Measurements from ENCODE around the gene DNAH1. TPM values are rescaled to one million over a fixed set of nuclear protein-coding genes. Genes with fewer than 3 reads are reported as not detected.
"Not testable (repeated sequence)": the region's sequence is repeated elsewhere in the genome, so short reads cannot be mapped to it uniquely, and the experiment has no call there.

The DNAH1 gene
- total RNA-seq, 3 donors from 2014 or later: 9.0 to 25.9 (median 10.9) TPM

DNA sequence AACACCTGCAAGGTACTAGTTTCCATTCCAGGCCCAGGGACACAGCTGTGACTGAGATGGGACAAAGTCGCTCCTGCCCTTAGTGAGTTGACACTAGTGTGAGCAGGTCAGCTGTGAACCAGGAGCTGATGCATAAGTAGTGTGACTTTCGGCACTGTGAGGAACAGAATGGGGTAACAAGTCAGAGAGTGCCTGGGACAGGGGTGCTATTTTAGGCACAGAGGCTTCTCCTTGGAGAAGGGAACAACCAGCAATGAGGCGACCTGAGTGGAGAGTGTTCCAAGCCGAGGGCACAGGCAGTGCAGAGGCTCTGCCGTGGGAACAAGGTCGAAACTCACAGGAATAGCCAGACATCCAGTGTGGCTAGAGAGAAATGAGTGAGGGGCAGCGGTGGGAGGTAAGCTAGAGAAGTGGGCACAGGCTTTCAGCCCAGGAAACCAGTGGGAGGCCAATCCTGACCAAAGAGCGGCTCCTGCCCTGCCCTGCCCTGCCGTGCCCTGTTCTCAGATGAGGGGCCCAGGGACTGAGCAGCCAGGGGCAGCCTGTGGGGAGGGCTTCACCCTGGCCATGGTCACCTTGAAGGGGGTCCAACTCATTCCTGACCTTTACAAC lies 14.2 kb downstream of the DNAH1 start:
- H3K4me1 ChIP-seq (ENCODE audit: low read depth): no peaks in the 10 kb centered on the region
- ATAC-seq (no peak), DNase-seq (peak in 1 of 3 donors; percentile 15)
- TF ChIP-seq, protein P1, sequence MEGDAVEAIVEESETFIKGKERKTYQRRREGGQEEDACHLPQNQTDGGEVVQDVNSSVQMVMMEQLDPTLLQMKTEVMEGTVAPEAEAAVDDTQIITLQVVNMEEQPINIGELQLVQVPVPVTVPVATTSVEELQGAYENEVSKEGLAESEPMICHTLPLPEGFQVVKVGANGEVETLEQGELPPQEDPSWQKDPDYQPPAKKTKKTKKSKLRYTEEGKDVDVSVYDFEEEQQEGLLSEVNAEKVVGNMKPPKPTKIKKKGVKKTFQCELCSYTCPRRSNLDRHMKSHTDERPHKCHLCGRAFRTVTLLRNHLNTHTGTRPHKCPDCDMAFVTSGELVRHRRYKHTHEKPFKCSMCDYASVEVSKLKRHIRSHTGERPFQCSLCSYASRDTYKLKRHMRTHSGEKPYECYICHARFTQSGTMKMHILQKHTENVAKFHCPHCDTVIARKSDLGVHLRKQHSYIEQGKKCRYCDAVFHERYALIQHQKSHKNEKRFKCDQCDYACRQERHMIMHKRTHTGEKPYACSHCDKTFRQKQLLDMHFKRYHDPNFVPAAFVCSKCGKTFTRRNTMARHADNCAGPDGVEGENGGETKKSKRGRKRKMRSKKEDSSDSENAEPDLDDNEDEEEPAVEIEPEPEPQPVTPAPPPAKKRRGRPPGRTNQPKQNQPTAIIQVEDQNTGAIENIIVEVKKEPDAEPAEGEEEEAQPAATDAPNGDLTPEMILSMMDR (IDR thresholded peaks at IDR 0.05): no peak
- no peaks in the 10 kb centered on the region for H3K9me3 ChIP-seq
- intact Hi-C loops (cut with DNase I, micrococcal nuclease): loop anchor here in 1 of 2 donors (10.0 kb wide), 1 partner anchor 105 kb away; the partner anchor contains the start of gene TLR9
- H3K4me3 ChIP-seq: no peak overlapping the region
- no peaks in the 10 kb centered on the region for H3K36me3 ChIP-seq (ENCODE audit: low read depth)

DNA sequence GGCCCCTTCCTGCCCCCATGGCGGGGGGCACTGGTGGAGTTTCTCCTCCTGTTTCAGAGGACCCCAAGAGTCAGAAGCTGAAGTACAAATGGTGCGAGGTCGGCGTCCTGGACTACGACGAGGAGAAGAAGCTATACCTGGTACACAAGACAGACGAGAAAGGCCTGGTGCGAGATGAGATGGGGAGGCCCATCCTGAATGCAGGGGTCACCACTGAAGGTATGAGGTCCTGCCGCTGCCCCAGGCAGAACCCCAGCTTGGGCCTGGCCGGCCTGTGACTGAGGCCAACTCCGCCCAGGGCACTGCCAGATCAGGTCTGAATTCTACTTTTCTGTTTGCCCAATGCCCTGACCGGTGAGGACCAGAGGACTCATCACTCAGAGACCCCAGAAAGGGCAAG lies 15.0 kb downstream of the DNAH1 start:
- H3K36me3 ChIP-seq (ENCODE audit: low read depth): no peaks in the 10 kb centered on the region
- H3K4me1 ChIP-seq (ENCODE audit: low read depth): no peaks in the 10 kb centered on the region
- TF ChIP-seq, protein P1 (IDR thresholded peaks at IDR 0.05): no peak
- no peak overlapping the region for H3K4me3 ChIP-seq
- H3K9me3 ChIP-seq: no peaks in the 10 kb centered on the region
- DNase-seq (no peak), ATAC-seq (no peak)
- intact Hi-C loops (cut with DNase I, micrococcal nuclease): loop anchor here in 1 of 2 donors (10.0 kb wide), 1 partner anchor 106 kb away; the partner anchor contains the start of gene TLR9

DNA sequence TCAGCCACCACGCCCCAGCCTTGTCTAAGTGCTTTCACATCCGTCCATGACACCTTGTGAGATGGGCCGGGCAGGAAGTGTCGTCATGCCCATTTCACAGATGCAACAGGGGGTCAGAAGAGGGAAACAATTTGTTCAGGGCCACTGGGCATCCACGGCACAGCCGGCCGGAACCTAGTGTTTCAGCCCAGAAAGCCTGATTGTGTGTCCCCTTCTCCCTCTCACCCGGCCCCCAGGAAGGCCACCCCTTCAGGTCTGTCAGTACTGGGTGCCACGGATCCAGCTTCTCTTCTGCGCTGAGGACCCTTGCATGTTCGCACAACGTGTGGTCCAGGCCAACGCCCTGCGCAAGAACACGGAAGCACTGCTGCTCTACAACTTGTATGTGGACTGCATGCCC lies 15.8 kb downstream of the DNAH1 start:
- TF ChIP-seq, protein P1 (IDR thresholded peaks at IDR 0.05): no peak
- intact Hi-C loops (cut with DNase I, micrococcal nuclease): loop anchor here in 1 of 2 donors (10.0 kb wide), 1 partner anchor 107 kb away; the partner anchor contains the start of gene TLR9
- DNase-seq: peak in 1 of 3 donors; percentile 16

GRCh38 chr3:52333869-52334557 lies 17.9 kb downstream of the DNAH1 start:
- DNase-seq: no peak
- H3K36me3 ChIP-seq (ENCODE audit: low read depth): no peaks in the 10 kb centered on the region
- TF ChIP-seq, protein P1 (IDR thresholded peaks at IDR 0.05): no peak
- no peaks in the 10 kb centered on the region for H3K4me1 ChIP-seq (ENCODE audit: low read depth)
- no peak overlapping the region for H3K4me3 ChIP-seq
- intact Hi-C loops (cut with DNase I, micrococcal nuclease): loop anchor here in 1 of 2 donors (10.0 kb wide), 1 partner anchor 109 kb away; the partner anchor contains the start of gene TLR9
- peak; percentile 93 for ATAC-seq
- H3K9me3 ChIP-seq: no peaks in the 10 kb centered on the region

More for the DNA sequence above, 15.8 kb downstream of the DNAH1 start:
- Histone ChIP-seq H3K4me1 (ENCODE audit: low read depth) (no peaks in the 10 kb centered on the region), H3K9me3 (no peaks in the 10 kb centered on the region), H3K36me3 (ENCODE audit: low read depth) (no peaks in the 10 kb centered on the region), H3K4me3 (no peak overlapping the region)
- ATAC-seq: no peak

DNA sequence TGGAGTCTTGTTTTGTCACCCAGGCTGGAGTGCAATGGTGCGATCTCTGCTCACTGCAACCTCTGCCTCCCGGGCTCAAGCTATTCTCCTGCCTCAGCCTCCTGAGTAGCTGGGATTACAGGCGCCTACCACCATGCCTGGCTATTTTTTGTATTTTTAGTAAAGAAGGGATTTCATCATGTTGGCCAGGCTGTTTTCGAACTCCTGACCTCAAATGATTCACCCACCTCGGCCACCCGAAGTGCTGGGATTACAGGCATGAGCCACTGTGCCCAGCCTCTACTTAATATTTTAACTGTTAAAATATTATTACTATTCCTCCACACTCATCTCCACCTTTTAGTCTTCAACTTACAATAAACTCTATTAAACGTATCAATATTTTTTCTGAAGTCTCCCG lies 22.0 kb downstream of the DNAH1 start:
- ATAC-seq; H3K9me3 ChIP-seq; H3K4me3 ChIP-seq; H3K4me1 ChIP-seq (ENCODE audit: low read depth); H3K36me3 ChIP-seq (ENCODE audit: low read depth): not testable (repeated sequence)
- DNase-seq: peak in 1 of 3 donors; percentile 7
- intact Hi-C loops (cut with DNase I, micrococcal nuclease): loop anchor here in 1 of 2 donors (10.0 kb wide), 1 partner anchor 113 kb away; the partner anchor contains the start of gene TLR9

GRCh38 chr3:52339612-52340011 lies 23.5 kb downstream of the DNAH1 start:
- DNase-seq (peak in 1 of 3 donors; percentile 78), ATAC-seq (peak; percentile 86)
- H3K9me3 ChIP-seq: no peaks in the 10 kb centered on the region
- no peaks in the 10 kb centered on the region for H3K36me3 ChIP-seq (ENCODE audit: low read depth)
- no peak overlapping the region for H3K4me3 ChIP-seq
- intact Hi-C loops (cut with DNase I, micrococcal nuclease): loop anchor here (5.0 to 10.0 kb wide), 3 partner anchors 107 to 337 kb away; partner anchors contain the start of gene TLR9 (in 1 of the 2)
- H3K4me1 ChIP-seq (ENCODE audit: low read depth): no peaks in the 10 kb centered on the region
- TF ChIP-seq, protein P1 (IDR thresholded peaks at IDR 0.05): peak; percentile 48
